Parathyroid adenoma (tissue), 2 donors: ENCODE measurements around the gene LYAR.

Experiments
- H2AFZ ChIP-seq: fragments of 300-600 bp; sonication (generic); one replicate; pipeline ENCODE4 v1.7.0; 2017; ENCODE audit warnings: antibody characterized with exemption, mild to moderate bottlenecking
- H3K27ac ChIP-seq: fragments of 300-600 bp; sonication (generic); one replicate; pipeline ENCODE4 v1.7.0; 2017
- H3K27me3 ChIP-seq: fragments of 300-600 bp; sonication (generic); one replicate; pipeline ENCODE4 v1.7.0; 2017; ENCODE audit warnings: low read length; ENCODE audit not compliant: control insufficient read depth, insufficient read depth
- H3K36me3 ChIP-seq: fragments of 300-600 bp; sonication (generic); one replicate; pipeline ENCODE4 v1.7.0; 2017; ENCODE audit warnings: low read length; ENCODE audit not compliant: control insufficient read depth, insufficient read depth
- H3K4me1 ChIP-seq: fragments of 300-600 bp; sonication (generic); one replicate; pipeline ENCODE4 v1.7.0; 2017; ENCODE audit warnings: control low read depth
- H3K4me2 ChIP-seq: fragments of 300-600 bp; sonication (generic); one replicate; pipeline ENCODE4 v1.7.0; 2017; ENCODE audit warnings: low read length
- H3K4me3 ChIP-seq: fragments of 300-600 bp; sonication (generic); one replicate; pipeline ENCODE4 v1.7.0; 2017; ENCODE audit warnings: low read depth, low read length
- H3K79me2 ChIP-seq: fragments of 300-600 bp; sonication (generic); one replicate; pipeline ENCODE4 v1.7.0; 2017; ENCODE audit warnings: control low read depth
- H3K9ac ChIP-seq: fragments of 300-600 bp; sonication (generic); one replicate; pipeline ENCODE4 v1.7.0; 2017; ENCODE audit warnings: mild to moderate bottlenecking
- H3K9me3 ChIP-seq: fragments of 300-600 bp; sonication (generic); one replicate; pipeline ENCODE4 v1.7.0; 2017; ENCODE audit warnings: low read length; ENCODE audit not compliant: control insufficient read depth
- CTCF ChIP-seq: fragments of 300-600 bp; sonication (generic); IDR thresholded peaks from one replicate; pipeline ENCODE4 v1.7.0; 2017; ENCODE audit warnings: antibody characterized with exemption, mild to moderate bottlenecking
- donor health status: primary hyperparathyroidism.

The LYAR gene

GRCh38 chr4:4269856-4270255 lies 20.1 kb downstream of the LYAR start:
- Histone ChIP-seq H3K36me3 (no peaks in the 10 kb centered on the region), H3K27me3 (no peaks in the 10 kb centered on the region), H3K9me3 (no peaks in the 10 kb centered on the region), H3K4me2 (no peak overlapping the region), H3K4me1 (no peaks in the 10 kb centered on the region), H3K9ac (no peak overlapping the region), H3K79me2 (no peaks in the 10 kb centered on the region), H3K27ac (no peak overlapping the region), H3K4me3 (no peak overlapping the region), H2AFZ (no peak overlapping the region)
- TF ChIP-seq CTCF = no peak

- H2AFZ ChIP-seq = no peak overlapping the region
- H3K79me2 ChIP-seq = no peaks in the 10 kb centered on the region
- no peaks in the 10 kb centered on the region for H3K9me3 ChIP-seq
- no peak overlapping the region for H3K9ac ChIP-seq
- no peaks in the 10 kb centered on the region for H3K36me3 ChIP-seq
- no peak overlapping the region for H3K4me2 ChIP-seq
- H3K27me3 ChIP-seq = no peaks in the 10 kb centered on the region
- no peaks in the 10 kb centered on the region for H3K4me1 ChIP-seq
- H3K4me3 ChIP-seq = no peak overlapping the region
- H3K27ac ChIP-seq = no peak overlapping the region
- TF ChIP-seq CTCF = no peak
Observed at GRCh38 chr4:4269331-4269731, 20.6 kb downstream of the LYAR start.

GRCh38 chr4:4268776-4269175 lies 21.2 kb downstream of the LYAR start:
- H3K36me3 ChIP-seq = no peaks in the 10 kb centered on the region

GRCh38 chr4:4267981-4268380 lies 22.0 kb downstream of the LYAR start:
- Histone ChIP-seq H3K9ac (no peak overlapping the region), H3K79me2 (no peaks in the 10 kb centered on the region), H3K9me3 (no peaks in the 10 kb centered on the region), H3K36me3 (no peaks in the 10 kb centered on the region), H2AFZ (no peak overlapping the region), H3K4me1 (no peaks in the 10 kb centered on the region), H3K27ac (no peak overlapping the region), H3K4me2 (no peak overlapping the region), H3K4me3 (no peak overlapping the region), H3K27me3 (no peaks in the 10 kb centered on the region)
- no peak for TF ChIP-seq CTCF

More at GRCh38 chr4:4268776-4269175, 21.2 kb downstream of the LYAR start:
- H3K27ac ChIP-seq = no peak overlapping the region
- H3K9ac ChIP-seq = no peak overlapping the region
- TF ChIP-seq CTCF = no peak
- no peaks in the 10 kb centered on the region for H3K27me3 ChIP-seq
- H3K4me3 ChIP-seq = no peak overlapping the region
- no peak overlapping the region for H2AFZ ChIP-seq
- no peaks in the 10 kb centered on the region for H3K4me1 ChIP-seq
- H3K9me3 ChIP-seq = no peaks in the 10 kb centered on the region
- H3K79me2 ChIP-seq = no peaks in the 10 kb centered on the region
- H3K4me2 ChIP-seq = no peak overlapping the region

GRCh38 chr4:4260185-4260751 lies 29.7 kb downstream of the LYAR start:
- no peaks in the 10 kb centered on the region for H3K27me3 ChIP-seq
- no peak overlapping the region for H3K4me2 ChIP-seq
- H3K4me1 ChIP-seq = no peaks in the 10 kb centered on the region
- no peaks in the 10 kb centered on the region for H3K36me3 ChIP-seq
- H2AFZ ChIP-seq = no peak overlapping the region
- H3K79me2 ChIP-seq = no peaks in the 10 kb centered on the region
- no peak overlapping the region for H3K4me3 ChIP-seq
- no peak overlapping the region for H3K9ac ChIP-seq
- no peak overlapping the region for H3K27ac ChIP-seq
- H3K9me3 ChIP-seq = no peaks in the 10 kb centered on the region
- TF ChIP-seq CTCF = no peak
